ES-I3 (cell line): Measurements from ENCODE around the gene ARL4D.
A peak's percentile ranks its signal among the peaks of the same experiment; 100 is the strongest.

Experiments used
- H3K36me3 ChIP-seq: 2 replicates; pipeline ENCODE4 v1.6.1; 2013; ENCODE audit warnings: mild to moderate bottlenecking, low read length, control low read depth, moderate library complexity; ENCODE audit not compliant: insufficient read depth
- H3K4me1 ChIP-seq: 2 replicates; pipeline ENCODE4 v1.6.1; 2013; ENCODE audit warnings: mild to moderate bottlenecking, control low read depth, low read length; ENCODE audit not compliant: insufficient read depth
- H3K9ac ChIP-seq: 2 replicates; pipeline ENCODE4 v1.6.1; 2013; ENCODE audit warnings: low read depth, mild to moderate bottlenecking, low read length, moderate library complexity
- H3K9me3 ChIP-seq: 2 replicates; pipeline ENCODE4 v1.6.1; 2013; ENCODE audit warnings: mild to moderate bottlenecking, low read length, moderate library complexity; ENCODE audit not compliant: control insufficient read depth, insufficient read depth

The ARL4D gene, protein sequence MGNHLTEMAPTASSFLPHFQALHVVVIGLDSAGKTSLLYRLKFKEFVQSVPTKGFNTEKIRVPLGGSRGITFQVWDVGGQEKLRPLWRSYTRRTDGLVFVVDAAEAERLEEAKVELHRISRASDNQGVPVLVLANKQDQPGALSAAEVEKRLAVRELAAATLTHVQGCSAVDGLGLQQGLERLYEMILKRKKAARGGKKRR

DNA sequence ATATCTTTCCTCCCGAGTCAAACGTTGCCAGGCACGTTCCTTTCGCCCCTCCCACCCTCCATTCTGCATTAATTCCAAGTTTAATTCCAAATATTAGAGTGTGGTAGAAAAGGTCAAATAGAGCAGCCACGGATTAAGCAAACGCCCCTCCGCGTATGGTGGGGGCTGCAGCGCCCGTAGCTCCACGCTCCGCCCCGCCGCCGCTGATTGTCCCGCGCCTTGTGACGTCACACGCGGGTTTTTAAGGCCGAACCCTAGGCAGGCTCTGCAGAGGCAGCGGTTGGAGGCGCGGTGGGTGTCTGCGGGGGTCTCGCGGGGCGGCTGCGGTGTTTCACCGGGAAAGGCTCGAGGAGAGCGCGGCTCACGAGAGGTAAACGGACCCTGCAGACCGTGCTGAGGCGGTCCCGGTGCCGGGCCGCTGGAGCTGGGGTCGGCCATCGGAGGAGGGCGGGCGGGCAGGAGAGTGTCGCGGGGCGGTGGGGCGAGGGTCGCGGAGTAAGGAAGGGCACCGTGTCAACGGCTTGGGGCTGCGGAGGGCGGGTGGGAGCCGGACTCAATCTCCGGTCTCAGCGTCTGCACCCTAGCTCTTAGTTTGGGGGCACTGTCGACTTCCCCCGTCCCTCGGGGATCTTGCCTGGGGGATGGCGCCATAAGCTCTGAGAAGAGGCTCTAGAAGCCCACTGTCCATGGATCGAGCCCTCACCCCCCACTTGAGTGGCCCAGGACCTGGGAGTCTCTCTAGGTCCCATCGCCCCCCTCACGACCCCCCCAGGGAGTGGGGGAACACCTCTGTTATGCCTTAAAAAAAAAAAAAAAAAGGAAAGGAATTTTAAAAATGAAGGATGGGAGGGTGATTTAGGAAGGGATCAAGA lies at the start of gene ARL4D:
Gene ARL4D, plus strand, starts transcription at position 270 of the 872 bp plus-strand sequence. CDS start 740 bp downstream, outside the sequence.
- H3K4me1 ChIP-seq: peaks cover 15% of the 10 kb centered on the region; the same call in 1 of the 2 replicates
- peaks cover 7% of the 10 kb centered on the region; the same call in 1 of the 2 replicates for H3K36me3 ChIP-seq
- peak within 1 kb of the TSS; percentile 80 for H3K9ac ChIP-seq
- H3K9me3 ChIP-seq: no peaks in the 10 kb centered on the region

DNA sequence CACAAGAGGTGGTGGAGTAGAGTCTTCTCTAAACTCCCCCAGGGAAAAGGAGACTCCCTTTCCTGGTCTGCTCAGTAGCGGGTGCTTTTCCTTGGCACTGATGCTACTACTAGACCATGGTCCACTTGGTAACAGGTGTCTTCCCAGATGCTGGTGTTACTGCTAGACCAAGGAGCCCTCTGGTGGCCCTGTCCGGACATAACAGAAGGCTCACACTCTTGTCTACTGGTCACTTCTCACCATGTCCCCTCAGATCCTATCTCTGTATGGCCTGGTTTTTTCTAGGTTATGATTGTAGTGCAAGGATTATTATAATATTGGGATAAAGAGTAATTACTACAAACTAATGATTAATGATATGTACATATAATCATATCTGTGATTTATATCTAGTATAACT lies 49.7 kb upstream of the ARL4D start:
- H3K36me3 ChIP-seq: peaks cover 3% of the 10 kb centered on the region; the same call in 1 of the 2 replicates

DNA sequence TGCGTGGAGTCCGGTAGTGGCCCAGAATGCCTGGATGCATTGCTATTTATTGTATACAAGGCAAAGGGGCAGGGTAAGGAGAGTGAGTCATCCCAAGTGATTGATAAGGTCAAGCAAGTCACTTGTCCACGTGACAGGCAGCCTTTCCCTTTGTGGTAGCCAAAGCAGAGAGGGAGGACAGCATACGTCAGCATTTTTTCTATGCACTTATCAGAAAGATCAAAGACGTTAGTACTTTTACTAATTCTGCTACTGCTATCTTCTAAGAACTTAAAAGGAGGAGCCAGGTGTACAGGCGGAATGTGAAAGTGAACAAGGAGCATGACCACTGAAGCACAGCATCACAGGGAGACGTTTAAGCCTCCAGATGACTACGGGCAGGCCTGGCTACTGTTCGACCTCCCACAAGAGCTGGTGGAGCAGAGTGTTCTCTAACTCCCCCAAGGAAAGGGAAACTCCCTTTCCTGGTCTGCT lies 47.9 kb upstream of the ARL4D start:
- H3K36me3 ChIP-seq: peaks cover 3% of the 10 kb centered on the region; the same call in 1 of the 2 replicates
- H3K4me1 ChIP-seq: peaks cover 9% of the 10 kb centered on the region; the same call in 1 of the 2 replicates
- no peak overlapping the region for H3K9ac ChIP-seq
- H3K9me3 ChIP-seq: peaks cover 20% of the 10 kb centered on the region

More for the DNA sequence above, 49.7 kb upstream of the ARL4D start:
- H3K9ac ChIP-seq: no peak overlapping the region
- H3K4me1 ChIP-seq: peaks cover 3% of the 10 kb centered on the region; the same call in 1 of the 2 replicates
- peaks cover 20% of the 10 kb centered on the region for H3K9me3 ChIP-seq

DNA sequence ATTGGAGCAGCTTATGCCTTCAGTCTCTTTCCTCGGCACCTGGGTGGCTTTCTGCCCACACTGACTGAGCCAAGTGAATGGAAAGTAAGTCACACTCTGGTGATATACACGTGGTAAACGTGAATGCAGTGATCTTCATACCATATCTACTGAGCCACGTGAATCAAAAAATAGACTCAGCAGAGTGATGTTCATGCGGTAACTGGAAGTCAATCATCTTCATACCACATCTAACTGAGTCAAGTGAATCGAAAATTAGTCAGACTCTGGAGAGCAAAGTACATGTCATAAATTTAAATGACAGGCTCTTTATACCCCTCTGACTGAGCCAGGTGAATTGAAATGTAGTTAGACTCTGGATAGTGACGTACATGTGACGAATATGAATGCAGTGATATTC lies 47.1 kb upstream of the ARL4D start:
- Histone ChIP-seq H3K9me3 (peaks cover 20% of the 10 kb centered on the region), H3K9ac (no peak overlapping the region), H3K4me1 (peaks cover 16% of the 10 kb centered on the region; the same call in 1 of the 2 replicates), H3K36me3 (peaks cover 3% of the 10 kb centered on the region; the same call in 1 of the 2 replicates)

DNA sequence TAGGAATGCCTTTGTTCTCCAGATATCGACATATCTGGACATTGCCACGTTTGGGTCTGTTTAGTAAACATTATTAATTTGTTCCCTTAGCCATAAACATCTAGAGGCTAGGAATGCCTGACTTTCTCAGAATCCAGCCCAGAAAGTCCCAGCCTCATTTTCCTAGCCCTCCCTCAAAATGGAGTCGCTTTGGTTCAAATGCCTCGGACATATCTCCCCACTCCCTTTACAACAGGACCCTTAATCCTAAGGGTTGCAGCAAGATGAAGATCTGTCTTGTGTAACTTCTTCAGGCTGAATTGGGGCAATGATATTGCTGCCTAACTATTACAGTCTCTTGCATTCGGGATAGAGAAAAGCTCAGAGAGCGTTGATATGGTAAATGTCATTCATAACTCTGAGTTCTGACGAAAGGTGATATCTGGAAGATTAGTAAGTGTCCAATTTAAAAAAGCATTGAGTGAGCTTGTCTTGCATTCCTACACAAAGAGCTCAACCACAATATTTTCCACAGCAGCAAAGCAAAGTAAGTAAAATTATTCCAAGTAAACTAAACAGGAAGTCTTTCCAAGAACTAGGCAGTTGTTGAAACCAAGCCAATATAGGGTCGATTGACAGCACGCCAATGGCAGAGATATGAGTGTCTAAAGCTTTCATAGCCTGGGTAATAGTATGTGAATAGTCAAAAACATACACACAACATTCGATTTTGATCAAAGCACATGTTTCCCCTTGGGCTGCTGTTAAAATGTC lies 46.0 kb upstream of the ARL4D start:
- Histone ChIP-seq H3K4me1 (peaks cover 16% of the 10 kb centered on the region; the same call in 1 of the 2 replicates), H3K9ac (no peak overlapping the region), H3K36me3 (peaks cover 3% of the 10 kb centered on the region; the same call in 1 of the 2 replicates), H3K9me3 (peaks cover 14% of the 10 kb centered on the region)

DNA sequence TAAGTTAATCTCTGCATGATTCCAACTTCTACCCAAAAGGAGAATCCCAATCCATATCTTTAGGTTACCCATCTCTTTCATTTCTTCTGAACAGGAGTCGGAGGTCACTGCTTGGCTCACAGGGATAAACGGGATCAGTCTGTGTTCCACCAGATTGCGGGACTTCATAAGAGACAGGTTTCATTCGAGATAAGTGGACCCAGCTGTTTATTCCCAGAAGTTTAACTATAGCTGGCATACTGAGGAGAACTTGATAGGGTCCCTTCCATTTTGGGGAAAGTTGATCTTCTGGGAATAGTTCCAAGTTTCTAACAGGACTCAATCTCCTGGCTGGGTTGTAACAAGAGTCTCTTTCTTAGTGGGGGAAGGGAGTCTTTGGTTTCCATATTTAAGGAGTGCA lies 45.4 kb upstream of the ARL4D start:
- peaks cover 10% of the 10 kb centered on the region for H3K9me3 ChIP-seq
- no peak overlapping the region for H3K9ac ChIP-seq
- H3K4me1 ChIP-seq: peaks cover 16% of the 10 kb centered on the region; the same call in 1 of the 2 replicates
- H3K36me3 ChIP-seq: 0 out of 2 replicates have a peak, but pooled peaks cover 3% of the 10 kb centered on the region

DNA sequence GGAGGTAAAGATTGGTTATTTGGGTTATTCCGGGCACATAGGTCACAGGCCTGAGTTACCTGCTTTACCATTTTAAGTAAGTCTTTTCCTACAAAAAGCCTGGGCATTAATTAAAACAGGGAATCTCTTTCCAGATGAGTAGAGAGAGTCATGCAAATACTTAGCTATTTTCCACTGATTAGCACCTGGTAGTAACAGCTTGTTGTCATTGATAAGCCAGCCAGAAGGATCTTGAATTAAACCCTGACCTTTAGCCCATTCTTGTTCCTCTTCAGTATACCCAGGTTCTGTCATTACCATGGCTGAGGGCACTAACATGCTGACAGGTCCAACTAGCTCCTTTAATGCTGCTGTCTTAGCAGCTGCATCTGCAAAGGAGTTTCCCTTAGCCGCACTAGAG lies 44.4 kb upstream of the ARL4D start:
- Histone ChIP-seq H3K9me3 (peaks cover 6% of the 10 kb centered on the region), H3K4me1 (peaks cover 16% of the 10 kb centered on the region; the same call in 1 of the 2 replicates), H3K36me3 (0 out of 2 replicates have a peak, but pooled peaks cover 3% of the 10 kb centered on the region), H3K9ac (no peak overlapping the region)

DNA sequence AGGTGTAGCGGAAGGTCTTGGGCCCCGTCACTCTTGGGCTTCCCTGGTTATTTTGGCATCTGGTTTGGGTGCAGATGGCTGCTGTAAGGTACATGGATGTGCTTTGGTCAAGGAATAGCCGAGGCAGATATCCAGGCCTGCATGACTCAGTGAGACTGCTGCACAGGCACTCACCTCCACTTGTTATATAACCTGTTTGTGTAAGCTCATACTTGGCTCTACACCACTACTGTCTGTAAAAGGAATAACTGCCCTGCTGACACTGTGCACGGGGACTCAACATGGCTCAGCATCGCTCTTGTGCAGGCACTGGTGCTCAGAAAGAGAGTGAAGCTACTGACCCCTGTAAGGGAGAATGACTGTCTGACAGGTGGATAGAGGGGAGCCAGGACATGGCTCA lies 42.3 kb upstream of the ARL4D start:
- Histone ChIP-seq H3K4me1 (peaks cover 21% of the 10 kb centered on the region; the same call in 1 of the 2 replicates), H3K36me3 (no peaks in the 10 kb centered on the region), H3K9me3 (no peaks in the 10 kb centered on the region; the same call in 1 of the 2 replicates), H3K9ac (no peak overlapping the region)

DNA sequence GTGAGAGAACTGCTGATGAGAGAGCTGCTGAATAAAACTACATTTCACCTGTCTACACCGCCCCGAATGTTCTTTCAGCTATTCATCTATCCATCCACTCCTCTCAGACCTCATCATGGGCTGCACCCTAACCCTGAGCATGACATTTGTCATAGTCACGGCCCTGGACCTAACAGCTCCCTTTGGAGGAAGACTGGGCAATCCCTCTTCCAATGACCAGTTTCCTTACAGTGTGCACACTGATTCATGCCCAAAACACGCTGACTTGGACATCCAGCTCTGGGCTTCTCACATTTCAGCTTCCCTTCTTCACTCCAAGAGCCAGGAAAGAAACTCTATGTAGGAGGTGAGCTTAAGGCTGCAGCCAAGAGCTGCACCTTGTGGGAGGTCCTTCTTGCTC lies 41.8 kb upstream of the ARL4D start:
- no peaks in the 10 kb centered on the region; the same call in 1 of the 2 replicates for H3K9me3 ChIP-seq
- H3K9ac ChIP-seq: no peak overlapping the region
- H3K36me3 ChIP-seq: no peaks in the 10 kb centered on the region
- H3K4me1 ChIP-seq: peaks cover 21% of the 10 kb centered on the region; the same call in 1 of the 2 replicates

DNA sequence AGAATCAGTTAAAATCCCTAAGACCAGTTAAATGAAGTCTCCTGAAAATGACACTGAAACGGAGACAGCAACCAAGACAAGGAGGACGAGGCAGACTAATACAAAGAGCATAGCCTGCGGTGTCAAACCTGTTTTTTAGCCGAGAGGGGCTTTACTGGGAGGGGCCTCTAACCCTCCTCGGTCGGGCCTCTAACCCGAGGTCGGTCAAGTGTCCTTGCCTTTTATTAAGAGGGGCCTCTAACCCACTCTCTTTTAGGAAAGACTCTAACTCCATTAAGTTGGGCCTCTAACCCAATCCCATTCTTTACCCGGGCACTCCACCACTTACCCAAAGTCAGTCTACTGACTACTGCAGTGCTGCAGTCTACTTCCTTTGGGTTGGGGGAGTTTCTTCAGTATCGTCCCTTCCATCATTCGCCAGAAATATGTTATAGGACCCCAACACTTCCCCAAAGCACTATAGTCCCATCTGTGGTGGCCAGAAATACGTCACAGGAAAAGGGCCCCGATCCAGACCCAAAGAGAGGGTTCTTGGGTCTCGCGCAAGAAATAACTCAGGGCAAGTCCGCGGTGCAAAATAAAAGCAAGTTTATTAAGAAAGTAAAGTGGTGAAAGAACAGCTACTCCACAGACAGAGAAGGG lies 39.2 kb upstream of the ARL4D start:
- H3K36me3 ChIP-seq: no peaks in the 10 kb centered on the region
- peak overlapping the region; percentile 60; the same call in 1 of the 2 replicates for H3K9ac ChIP-seq
- peaks cover 16% of the 10 kb centered on the region; the same call in 1 of the 2 replicates for H3K4me1 ChIP-seq
- H3K9me3 ChIP-seq: no peaks in the 10 kb centered on the region; the same call in 1 of the 2 replicates

DNA sequence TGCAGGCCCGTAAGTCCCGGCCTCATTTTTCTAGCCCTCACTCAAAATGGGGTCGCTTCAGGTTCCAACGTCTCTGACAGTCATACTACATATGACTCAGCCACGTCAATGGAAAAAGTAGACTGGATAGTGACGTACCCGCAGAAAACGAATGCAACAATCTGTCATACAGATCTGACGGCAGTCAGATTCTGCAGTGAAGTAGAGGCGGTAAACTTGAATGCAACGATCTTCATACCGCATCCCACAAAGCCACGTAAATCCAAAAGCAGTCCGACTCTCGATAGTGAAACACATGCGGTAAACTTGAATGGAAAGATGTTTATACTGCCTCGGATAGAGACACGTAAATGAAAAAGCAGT lies 38.4 kb upstream of the ARL4D start:
- Histone ChIP-seq H3K9ac (peak overlapping the region; percentile 60; the same call in 1 of the 2 replicates), H3K4me1 (peaks cover 14% of the 10 kb centered on the region; the same call in 1 of the 2 replicates), H3K36me3 (no peaks in the 10 kb centered on the region), H3K9me3 (no peaks in the 10 kb centered on the region; the same call in 1 of the 2 replicates)

DNA sequence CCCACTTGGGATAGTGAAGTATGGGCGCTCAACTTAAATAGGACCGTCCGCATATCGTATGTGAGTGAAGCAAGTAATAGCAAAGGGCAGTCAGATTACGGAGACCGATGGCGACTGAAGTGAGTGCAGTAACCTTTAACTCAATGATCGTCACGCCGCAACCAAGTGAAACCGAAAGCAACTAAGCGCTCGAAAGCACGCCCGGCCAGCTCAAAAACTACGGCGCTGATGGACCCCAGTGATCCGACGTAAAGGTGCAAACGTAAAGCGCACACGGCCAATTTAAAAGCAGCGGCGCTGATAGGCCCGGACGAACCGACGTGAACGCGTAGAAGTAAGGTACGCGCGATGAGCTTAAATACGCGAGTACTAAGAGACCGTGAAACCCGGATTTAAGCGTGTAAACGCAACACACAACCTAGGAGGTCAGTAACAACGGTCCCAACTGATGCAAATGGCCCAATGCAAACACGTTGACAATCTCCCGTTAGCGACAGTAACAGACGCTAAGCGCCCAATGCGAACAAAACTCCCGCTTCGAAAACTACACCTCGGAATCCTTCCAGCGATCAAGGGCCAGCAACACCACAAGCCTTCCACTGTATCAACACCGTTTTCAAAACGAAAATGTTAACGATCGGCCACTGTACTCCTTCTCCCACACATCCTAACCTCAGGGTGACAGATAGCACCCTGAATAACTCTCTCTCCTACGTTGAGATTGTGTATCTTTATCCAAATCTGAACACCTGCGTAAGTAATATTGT lies 37.9 kb upstream of the ARL4D start:
- Histone ChIP-seq H3K9ac (peak overlapping the region; percentile 60), H3K4me1 (peaks cover 12% of the 10 kb centered on the region; the same call in 1 of the 2 replicates), H3K36me3 (no peaks in the 10 kb centered on the region), H3K9me3 (no peaks in the 10 kb centered on the region; the same call in 1 of the 2 replicates)
